Panc1 (cell line): ENCODE results near the gene PRKAG2.

ENCODE experiments used
- CTCF ChIP-seq: fragments of 450-650 bp; IDR thresholded peaks from 2 replicates; pipeline ENCODE4 v1.5.1; 2017; ENCODE audit warnings: mild to moderate bottlenecking
- REST ChIP-seq, 2 experiments: IDR thresholded peaks; 2 replicates each; pipeline ENCODE4 v1.6.1; 2011 to 2012; ENCODE audit warnings: low read depth in 2 of 2, control low read depth in 1 of 2, low read length in 1 of 2, mild to moderate bottlenecking in 1 of 2, moderate library complexity in 1 of 2; ENCODE audit not compliant: insufficient read depth in 1 of 2

GRCh38 chr7:151777495-151777880 lies 99.4 kb downstream of the PRKAG2 start:
- TF ChIP-seq CTCF (no peak), REST (IDR thresholded peaks at IDR 0.05; ENCODE audit: insufficient read depth in 1 of 2, low read depth in 2 of 2, low read length in 1 of 2) (no peak)
